ENCODE measurements around the gene FBLN1.
A peak's percentile ranks its signal among the peaks of the same experiment; 100 is the strongest.

The FBLN1 gene

GRCh38 chr22:45574069-45574703 lies 71.5 kb downstream of the FBLN1 start:
- DNase-seq = no peak

- no peak for DNase-seq
These were observed 72.5 kb downstream of the FBLN1 start for GRCh38 chr22:45575173-45575572.

GRCh38 chr22:45575607-45576272 lies 73.1 kb downstream of the FBLN1 start:
- no peak for DNase-seq

- DNase-seq = no peak
These were observed 73.6 kb downstream of the FBLN1 start for GRCh38 chr22:45576273-45576625.

GRCh38 chr22:45576730-45577464 lies 74.2 kb downstream of the FBLN1 start:
- DNase-seq = no peak

GRCh38 chr22:45577746-45578523 lies 75.3 kb downstream of the FBLN1 start:
- peak; percentile 60 for DNase-seq

GRCh38 chr22:45578524-45579147 lies 76.0 kb downstream of the FBLN1 start:
- no peak for DNase-seq

- DNase-seq = no peak
These were observed 76.6 kb downstream of the FBLN1 start for GRCh38 chr22:45579306-45579705.

- no peak for DNase-seq
These were observed 77.4 kb downstream of the FBLN1 start for GRCh38 chr22:45579806-45580725.

- no peak for DNase-seq
These were observed 78.2 kb downstream of the FBLN1 start for GRCh38 chr22:45580726-45581381.

GRCh38 chr22:45581549-45582080 lies 78.9 kb downstream of the FBLN1 start:
- DNase-seq = no peak

GRCh38 chr22:45582236-45582954 lies 79.7 kb downstream of the FBLN1 start:
- DNase-seq = no peak

GRCh38 chr22:45582955-45583320 lies 80.3 kb downstream of the FBLN1 start:
- no peak for DNase-seq

GRCh38 chr22:45583504-45583903 lies 80.8 kb downstream of the FBLN1 start:
- DNase-seq = no peak

- no peak for DNase-seq
These were observed 81.5 kb downstream of the FBLN1 start for GRCh38 chr22:45584121-45584570.

GRCh38 chr22:45584621-45585436 lies 82.1 kb downstream of the FBLN1 start:
- DNase-seq = no peak

GRCh38 chr22:45585437-45585755 lies 82.7 kb downstream of the FBLN1 start:
- DNase-seq = no peak

GRCh38 chr22:45585946-45586540 lies 83.4 kb downstream of the FBLN1 start:
- no peak for DNase-seq

Data from NCI-H1048 (cell line).